DOHH2 (cell line): Measurements from ENCODE around the gene MDN1.

Experiments used
- H3F3A ChIP-seq: fragments of 200-600 bp; sonication (generic), shearing (Covaris generic); 2 replicates; pipeline ENCODE4 v1.6.0; 2016; ENCODE audit warnings: antibody characterized with exemption, mild to moderate bottlenecking; ENCODE audit not compliant: control insufficient read depth, insufficient read depth
- H3K27ac ChIP-seq: fragments of 200-600 bp; sonication (generic); 2 replicates; pipeline ENCODE4 v1.5.1; 2014; ENCODE audit warnings: low read depth, mild to moderate bottlenecking, low read length, moderate library complexity
- H3K27me3 ChIP-seq: fragments of 200-600 bp; sonication (generic); 2 replicates; pipeline ENCODE4 v1.6.1; 2014; ENCODE audit warnings: mild to moderate bottlenecking, low read length, mixed read lengths; ENCODE audit not compliant: control insufficient read depth
- H3K36me3 ChIP-seq: fragments of 200-600 bp; sonication (generic); 2 replicates; pipeline ENCODE4 v1.6.1; 2014; ENCODE audit warnings: mild to moderate bottlenecking, low read length, moderate library complexity, mixed read lengths; ENCODE audit not compliant: control insufficient read depth
- H3K4me1 ChIP-seq: fragments of 200-600 bp; sonication (generic); 2 replicates; pipeline ENCODE4 v1.6.1; 2014; ENCODE audit warnings: mild to moderate bottlenecking, low read length, mixed read lengths; ENCODE audit not compliant: control insufficient read depth
- H3K4me2 ChIP-seq: fragments of 200-600 bp; sonication (generic); 2 replicates; pipeline ENCODE4 v1.6.0; 2014; ENCODE audit warnings: mild to moderate bottlenecking, low read length, moderate library complexity
- H3K4me3 ChIP-seq: fragments of 200-600 bp; sonication (generic); 2 replicates; pipeline ENCODE4 v1.5.1; 2014; ENCODE audit warnings: mild to moderate bottlenecking, low read length, mixed read lengths
- H3K79me2 ChIP-seq: fragments of 200-600 bp; sonication (generic); 2 replicates; pipeline ENCODE4 v1.6.1; 2014; ENCODE audit warnings: mild to moderate bottlenecking, low read length, mixed read lengths; ENCODE audit not compliant: control insufficient read depth
- H3K9me2 ChIP-seq: fragments of 200-600 bp; sonication (generic); replicated peaks from 2 replicates; pipeline ENCODE4 v1.6.1; 2014; ENCODE audit warnings: mild to moderate bottlenecking, low read length, mixed read lengths; ENCODE audit not compliant: control insufficient read depth
- H3K9me3 ChIP-seq: fragments of 200-600 bp; sonication (generic); 2 replicates; pipeline ENCODE4 v1.6.1; 2014; ENCODE audit warnings: antibody characterized with exemption, low read length, mixed read lengths; ENCODE audit not compliant: control insufficient read depth, insufficient read depth
- H4K20me1 ChIP-seq: fragments of 200-600 bp; sonication (generic); 2 replicates; pipeline ENCODE4 v1.6.0; 2014; ENCODE audit warnings: low read depth, mild to moderate bottlenecking, antibody characterized with exemption, low read length, moderate library complexity; ENCODE audit not compliant: control insufficient read depth, insufficient read depth
- EZH2phosphoT487 ChIP-seq: fragments of 200-600 bp; sonication (generic); IDR thresholded peaks from 2 replicates; pipeline ENCODE4 v1.6.1; 2017; ENCODE audit warnings: borderline replicate concordance, mild to moderate bottlenecking, antibody characterized with exemption, low read length, moderate library complexity, mixed read lengths
- TF ChIP-seq, protein P1 (sequence below): fragments of 200-600 bp; sonication (generic); IDR thresholded peaks from one replicate; pipeline ENCODE4 v1.5.1; 2014; ENCODE audit warnings: antibody characterized with exemption, mild to moderate bottlenecking, low read depth, low read length; ENCODE audit not compliant: poor library complexity, severe bottlenecking

MDN1 gene

DNA sequence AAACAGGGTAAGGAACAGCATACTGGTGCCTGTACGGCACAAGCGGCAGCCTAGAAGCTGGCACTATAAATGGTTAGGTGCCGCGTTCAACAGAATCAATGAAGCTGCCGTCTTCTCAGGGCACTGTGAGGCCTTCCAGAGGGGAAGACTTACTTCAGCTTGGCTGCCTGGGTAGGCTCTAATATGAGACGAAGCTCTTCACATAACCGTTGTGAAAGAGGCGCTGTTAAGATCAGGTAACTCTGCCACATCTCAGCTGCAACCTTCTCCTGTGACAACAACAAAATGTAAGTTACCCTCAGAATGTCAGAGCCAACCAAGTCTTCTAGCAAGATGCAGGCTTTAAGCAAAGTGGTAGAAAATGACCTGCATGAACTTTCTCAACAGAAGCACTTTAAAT lies 169.0 kb downstream of the MDN1 start:
- Histone ChIP-seq H3K4me3 (no peak overlapping the region), H3K36me3 (peaks cover 91% of the 10 kb centered on the region)
- TF ChIP-seq, protein P1, sequence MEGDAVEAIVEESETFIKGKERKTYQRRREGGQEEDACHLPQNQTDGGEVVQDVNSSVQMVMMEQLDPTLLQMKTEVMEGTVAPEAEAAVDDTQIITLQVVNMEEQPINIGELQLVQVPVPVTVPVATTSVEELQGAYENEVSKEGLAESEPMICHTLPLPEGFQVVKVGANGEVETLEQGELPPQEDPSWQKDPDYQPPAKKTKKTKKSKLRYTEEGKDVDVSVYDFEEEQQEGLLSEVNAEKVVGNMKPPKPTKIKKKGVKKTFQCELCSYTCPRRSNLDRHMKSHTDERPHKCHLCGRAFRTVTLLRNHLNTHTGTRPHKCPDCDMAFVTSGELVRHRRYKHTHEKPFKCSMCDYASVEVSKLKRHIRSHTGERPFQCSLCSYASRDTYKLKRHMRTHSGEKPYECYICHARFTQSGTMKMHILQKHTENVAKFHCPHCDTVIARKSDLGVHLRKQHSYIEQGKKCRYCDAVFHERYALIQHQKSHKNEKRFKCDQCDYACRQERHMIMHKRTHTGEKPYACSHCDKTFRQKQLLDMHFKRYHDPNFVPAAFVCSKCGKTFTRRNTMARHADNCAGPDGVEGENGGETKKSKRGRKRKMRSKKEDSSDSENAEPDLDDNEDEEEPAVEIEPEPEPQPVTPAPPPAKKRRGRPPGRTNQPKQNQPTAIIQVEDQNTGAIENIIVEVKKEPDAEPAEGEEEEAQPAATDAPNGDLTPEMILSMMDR: no peak
- no peak for TF ChIP-seq EZH2phosphoT487

GRCh38 chr6:89649682-89650081 lies 169.9 kb downstream of the MDN1 start:
- no peaks in the 10 kb centered on the region for H3K4me1 ChIP-seq
- H3K27ac ChIP-seq: no peak overlapping the region
- no peaks in the 10 kb centered on the region for H3K79me2 ChIP-seq
- H3K4me3 ChIP-seq: no peak overlapping the region
- no peaks in the 10 kb centered on the region for H3K9me2 ChIP-seq
- peaks cover 93% of the 10 kb centered on the region for H3K36me3 ChIP-seq
- H3K4me2 ChIP-seq: no peak overlapping the region
- H4K20me1 ChIP-seq: no peaks in the 10 kb centered on the region
- no peaks in the 10 kb centered on the region for H3K9me3 ChIP-seq
- TF ChIP-seq, protein P1: no peak
- no peak for TF ChIP-seq EZH2phosphoT487
- no peaks in the 10 kb centered on the region for H3K27me3 ChIP-seq
- H3F3A ChIP-seq: no peaks in the 10 kb centered on the region

More for the DNA sequence above, 169.0 kb downstream of the MDN1 start:
- no peak overlapping the region for H3K27ac ChIP-seq
- H3K4me2 ChIP-seq: no peak overlapping the region
- H3K4me1 ChIP-seq: no peaks in the 10 kb centered on the region
- H3K79me2 ChIP-seq: no peaks in the 10 kb centered on the region
- H3K9me2 ChIP-seq: no peaks in the 10 kb centered on the region
- H3F3A ChIP-seq: 0 out of 2 replicates have a peak, but pooled peaks cover 3% of the 10 kb centered on the region
- H3K27me3 ChIP-seq: no peaks in the 10 kb centered on the region
- H4K20me1 ChIP-seq: no peaks in the 10 kb centered on the region
- no peaks in the 10 kb centered on the region for H3K9me3 ChIP-seq

DNA sequence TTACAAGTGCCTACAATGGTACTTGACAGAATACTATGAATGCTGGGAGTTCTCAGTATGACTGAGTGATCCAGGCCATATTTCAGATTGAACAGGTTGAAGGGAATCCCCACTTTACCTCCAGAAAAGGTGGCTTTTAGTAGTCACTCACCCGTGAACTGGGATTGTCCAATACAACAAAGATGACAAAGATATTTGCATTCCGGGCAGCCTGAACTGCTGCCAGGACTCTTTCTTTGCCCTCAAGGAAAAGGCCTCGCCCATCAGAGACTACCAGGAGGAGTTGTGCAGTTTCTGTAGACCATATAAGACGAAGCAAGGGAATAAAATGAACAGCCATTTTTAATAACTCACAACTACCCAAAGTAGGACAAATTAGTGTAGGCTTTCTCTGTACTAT lies 174.7 kb downstream of the MDN1 start:
- Histone ChIP-seq H3K4me3 (no peak overlapping the region), H3K4me1 (no peaks in the 10 kb centered on the region), H3K4me2 (no peak overlapping the region), H4K20me1 (no peaks in the 10 kb centered on the region), H3K27ac (no peak overlapping the region), H3K79me2 (peaks cover 3% of the 10 kb centered on the region), H3K27me3 (no peaks in the 10 kb centered on the region), H3K36me3 (peaks cover 73% of the 10 kb centered on the region), H3K9me2 (no peaks in the 10 kb centered on the region), H3K9me3 (no peaks in the 10 kb centered on the region), H3F3A (peaks cover 3% of the 10 kb centered on the region; the same call in 1 of the 2 replicates)
- TF ChIP-seq EZH2phosphoT487: no peak
- TF ChIP-seq, protein P1: no peak
